BJ (cell line): ENCODE data around the gene PIK3CA. TPM values are rescaled to one million over a fixed set of nuclear protein-coding genes. Genes with fewer than 3 reads are reported as not detected.

Source experiments
- CTCF ChIA-PET: fragments of 350-600 bp; formaldehyde crosslinking; extraction: SDS; loops from one replicate; lab custom pipeline; 2021; ENCODE audit warnings: antibody characterized with exemption, inconsistent platforms; lab: Yijun Ruan, JAX
- POLR2A ChIA-PET: fragments of 300-600 bp; sonication (Branson Sonifier 250); formaldehyde crosslinking; extraction: SDS; loops from one replicate; lab custom pipeline; 2021; ENCODE audit warnings: antibody characterized with exemption; lab: Charles Lee
- DNase-seq: peaks from one replicate; pipeline ENCODE4 v3.0.0-alpha.2; 2011; ENCODE audit warnings: low read depth
- H3K27me3 ChIP-seq: 2 replicates; pipeline ENCODE4 v1.6.0; 2011; ENCODE audit warnings: low read length; ENCODE audit not compliant: control insufficient read depth, insufficient read depth
- H3K36me3 ChIP-seq: 2 replicates; pipeline ENCODE4 v1.5.1; 2011; ENCODE audit warnings: low read length; ENCODE audit not compliant: control insufficient read depth, insufficient read depth
- H3K4me3 ChIP-seq: 2 replicates; pipeline ENCODE4 v1.5.1; 2011; ENCODE audit warnings: low read depth, mild to moderate bottlenecking, control low read depth, low read length
- CTCF ChIP-seq: IDR thresholded peaks from 2 replicates; pipeline ENCODE4 v1.5.1; 2011; ENCODE audit warnings: low read depth, mild to moderate bottlenecking, control low read depth, inconsistent platforms, low read length, moderate library complexity; ENCODE audit not compliant: insufficient read depth
- polyA plus RNA-seq: library from polyadenylated mRNA; depleted of rRNA; stranded (reverse); fragments of >200 nt; gene quantifications from 2 replicates; pipeline ENCODE4 v1.2.3, GENCODE V29; 2011; rRNA removed
- small RNA-seq: library from RNA; depleted of rRNA; stranded (forward); fragments of <200 nt; gene quantifications from one replicate; pipeline ENCODE3, GENCODE V24; 2012; ENCODE audit warnings: low replicate concordance, low read depth; ENCODE audit not compliant: insufficient read length

Gene PIK3CA
- polyA plus RNA-seq, 1 experiment = 5.5 TPM

- POLR2A ChIA-PET = no interaction called here
- no peaks in the 10 kb centered on the region for H3K27me3 ChIP-seq
- no peak overlapping the region for H3K4me3 ChIP-seq
- H3K36me3 ChIP-seq = no peaks in the 10 kb centered on the region
- no peak for DNase-seq
- no peak for TF ChIP-seq CTCF
- CTCF ChIA-PET = no interaction called here
Measured at GRCh38 chr3:179281825-179282224, 133.7 kb downstream of the PIK3CA start.

GRCh38 chr3:179286331-179286730, 138.2 kb downstream of the PIK3CA start:
- CTCF ChIA-PET = no interaction called here

GRCh38 chr3:179288845-179289244, 140.7 kb downstream of the PIK3CA start:
- CTCF ChIA-PET = interaction anchor here (0.6 kb wide), 1 partner anchor 27 kb away, joined by 3 read pairs; no protein-coding TSS in a partner anchor
- TF ChIP-seq CTCF = no peak
- H3K36me3 ChIP-seq = no peaks in the 10 kb centered on the region
- no peaks in the 10 kb centered on the region for H3K27me3 ChIP-seq
- POLR2A ChIA-PET = no interaction called here
- no peak overlapping the region for H3K4me3 ChIP-seq
- no peak for DNase-seq

More at GRCh38 chr3:179286331-179286730, 138.2 kb downstream of the PIK3CA start:
- DNase-seq = no peak
- POLR2A ChIA-PET = no interaction called here
- TF ChIP-seq CTCF = no peak
- no peaks in the 10 kb centered on the region for H3K27me3 ChIP-seq
- no peak overlapping the region for H3K4me3 ChIP-seq
- no peaks in the 10 kb centered on the region for H3K36me3 ChIP-seq

- no peak for DNase-seq
- POLR2A ChIA-PET = no interaction called here
- no peak for TF ChIP-seq CTCF
- CTCF ChIA-PET = interaction anchor here (0.6 kb wide), 1 partner anchor 26 kb away, joined by 3 read pairs; no protein-coding TSS in a partner anchor
- Histone ChIP-seq H3K27me3 (no peaks in the 10 kb centered on the region), H3K4me3 (no peak overlapping the region), H3K36me3 (no peaks in the 10 kb centered on the region)
Measured at GRCh38 chr3:179289295-179289694, 141.1 kb downstream of the PIK3CA start.

Small RNA genes lying within 50 kb of the gene (small RNA-seq; reads per million reads assigned to genes)
- not detected for gene RF00402

Other genes starting within 250 kb of the PIK3CA start
- gene ZMAT3, start 76.5 kb upstream of the PIK3CA start, polyA plus RNA-seq = 38.7 and 41.4 TPM in 2 replicates
- 0.83 and 1.3 TPM in 2 replicates for gene KCNMB3, start 102.8 kb downstream of the PIK3CA start, polyA plus RNA-seq
- gene ZNF639, start 174.7 kb downstream of the PIK3CA start, polyA plus RNA-seq = 9.6 and 13.8 TPM in 2 replicates
- gene MFN1, start 199.4 kb downstream of the PIK3CA start, polyA plus RNA-seq = 13.4 and 29.3 TPM in 2 replicates